H1 (cell line): ENCODE data around the gene ACO1. TPM values are rescaled to one million over a fixed set of nuclear protein-coding genes. Genes with fewer than 3 reads are reported as not detected.

Experiments used
- CBX5 ChIP-seq: fragments of 300-800, 300-1000 bp; sonication (generic); IDR thresholded peaks from 2 replicates; pipeline ENCODE4 v1.7.1; 2016; ENCODE audit warnings: antibody characterized with exemption, low read length, low read depth
- GTF2F1 ChIP-seq: IDR thresholded peaks from 2 replicates; pipeline ENCODE4 v1.6.1; 2012; ENCODE audit warnings: low read depth, low read length, improper control_type of control experiment, borderline replicate concordance
- JUN ChIP-seq: IDR thresholded peaks from 2 replicates; pipeline ENCODE4 v1.6.1; 2011; ENCODE audit warnings: low read depth, mild to moderate bottlenecking, improper control_type of control experiment, low read length
- JUND ChIP-seq: IDR thresholded peaks from 2 replicates; pipeline ENCODE4 v1.6.1; 2011; ENCODE audit warnings: mild to moderate bottlenecking, improper control_type of control experiment, low read length
- RFX5 ChIP-seq: IDR thresholded peaks from 2 replicates; pipeline ENCODE4 v1.6.1; 2011; ENCODE audit warnings: low read depth, low read length, improper control_type of control experiment, borderline replicate concordance
- polyA plus RNA-seq, 7 experiments: library from polyadenylated mRNA; depleted of rRNA in 3 of 7; stranded (reverse) in 5 of 7; unstranded in 2 of 7; fragments of >200 nt in 5 of 7; fragments of 200-250 nt in 2 of 7; gene quantifications; 1 replicate in 5 of 7; 2 replicates in 1 of 7; 4 replicates in 1 of 7; pipeline versions ENCODE4 v1.2.1 to v1.2.3, GENCODE V29; 2011 to 2013; ENCODE audit warnings: missing spikeins in 2 of 7, mixed read lengths in 2 of 7
- total RNA-seq: library from RNA; stranded (reverse); fragmentation: NEBNext Ultra II Directional; extraction: Animal tissue kit (Norgen Biotek cat#: 25700); gene quantifications from 2 replicates; pipeline ENCODE4 v1.2.1, GENCODE V29; 2021
- TF ChIP-seq, protein P1 (sequence below): IDR thresholded peaks from 2 replicates; pipeline ENCODE4 v1.6.1; 2012; ENCODE audit warnings: inconsistent platforms
- TF ChIP-seq, protein P2 (sequence below): IDR thresholded peaks from 2 replicates; pipeline ENCODE4 v1.6.1; 2011; ENCODE audit warnings: low read length, improper control_type of control experiment

Gene ACO1
- total and polyA plus RNA-seq, 2 of the 8 experiments (the other 6 are each of a cell fraction or from before 2014, with no cell fraction given), result 39.3 to 49.8 TPM

DNA sequence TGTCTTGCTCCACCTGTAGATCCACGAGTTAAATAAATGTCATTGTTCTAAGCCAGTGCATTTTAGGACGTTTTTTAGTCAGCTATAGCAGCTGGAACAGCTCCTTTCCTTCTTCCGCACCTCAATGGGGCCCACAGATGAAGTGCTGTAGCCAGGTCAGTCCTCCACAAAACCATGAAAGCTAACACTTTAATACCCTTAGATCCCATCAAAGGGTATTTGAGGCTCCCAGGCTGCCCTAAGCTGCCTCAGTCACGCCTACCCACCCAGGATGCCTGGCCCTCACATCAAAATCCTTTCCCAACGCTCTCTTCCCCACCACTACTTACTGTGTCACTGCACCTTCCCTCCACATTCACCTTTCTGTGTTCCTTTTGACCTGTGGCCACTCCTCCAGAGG is 44.1 kb upstream of the ACO1 start (continued):
- TF ChIP-seq GTF2F1 (no peak), JUND (no peak), CBX5 (no peak), JUN (no peak), RFX5 (no peak)
- TF ChIP-seq, protein P1, sequence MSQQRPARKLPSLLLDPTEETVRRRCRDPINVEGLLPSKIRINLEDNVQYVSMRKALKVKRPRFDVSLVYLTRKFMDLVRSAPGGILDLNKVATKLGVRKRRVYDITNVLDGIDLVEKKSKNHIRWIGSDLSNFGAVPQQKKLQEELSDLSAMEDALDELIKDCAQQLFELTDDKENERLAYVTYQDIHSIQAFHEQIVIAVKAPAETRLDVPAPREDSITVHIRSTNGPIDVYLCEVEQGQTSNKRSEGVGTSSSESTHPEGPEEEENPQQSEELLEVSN, result no peak
- TF ChIP-seq, protein P2, sequence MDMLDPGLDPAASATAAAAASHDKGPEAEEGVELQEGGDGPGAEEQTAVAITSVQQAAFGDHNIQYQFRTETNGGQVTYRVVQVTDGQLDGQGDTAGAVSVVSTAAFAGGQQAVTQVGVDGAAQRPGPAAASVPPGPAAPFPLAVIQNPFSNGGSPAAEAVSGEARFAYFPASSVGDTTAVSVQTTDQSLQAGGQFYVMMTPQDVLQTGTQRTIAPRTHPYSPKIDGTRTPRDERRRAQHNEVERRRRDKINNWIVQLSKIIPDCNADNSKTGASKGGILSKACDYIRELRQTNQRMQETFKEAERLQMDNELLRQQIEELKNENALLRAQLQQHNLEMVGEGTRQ, result no peak
